KOPT-K1 (cell line): ENCODE data around the gene HMX3.

Source experiments
- H3K27ac ChIP-seq: fragments of 200-600 bp; sonication (generic); 2 replicates; pipeline ENCODE4 v1.5.1; 2016; ENCODE audit warnings: antibody characterized with exemption, mild to moderate bottlenecking, low read depth, low read length; ENCODE audit not compliant: poor library complexity, severe bottlenecking
- H3K36me3 ChIP-seq: fragments of 200-600 bp; sonication (generic); 2 replicates; pipeline ENCODE4 v1.5.1; 2017; ENCODE audit warnings: antibody characterized with exemption, mild to moderate bottlenecking, low read length, moderate library complexity; ENCODE audit not compliant: insufficient read depth
- H3K9me3 ChIP-seq: fragments of 200-600 bp; sonication (generic); 2 replicates; pipeline ENCODE4 v1.5.1; 2017; ENCODE audit warnings: antibody characterized with exemption, low read length, mild to moderate bottlenecking; ENCODE audit not compliant: insufficient read depth, poor library complexity, severe bottlenecking

The HMX3 gene

DNA sequence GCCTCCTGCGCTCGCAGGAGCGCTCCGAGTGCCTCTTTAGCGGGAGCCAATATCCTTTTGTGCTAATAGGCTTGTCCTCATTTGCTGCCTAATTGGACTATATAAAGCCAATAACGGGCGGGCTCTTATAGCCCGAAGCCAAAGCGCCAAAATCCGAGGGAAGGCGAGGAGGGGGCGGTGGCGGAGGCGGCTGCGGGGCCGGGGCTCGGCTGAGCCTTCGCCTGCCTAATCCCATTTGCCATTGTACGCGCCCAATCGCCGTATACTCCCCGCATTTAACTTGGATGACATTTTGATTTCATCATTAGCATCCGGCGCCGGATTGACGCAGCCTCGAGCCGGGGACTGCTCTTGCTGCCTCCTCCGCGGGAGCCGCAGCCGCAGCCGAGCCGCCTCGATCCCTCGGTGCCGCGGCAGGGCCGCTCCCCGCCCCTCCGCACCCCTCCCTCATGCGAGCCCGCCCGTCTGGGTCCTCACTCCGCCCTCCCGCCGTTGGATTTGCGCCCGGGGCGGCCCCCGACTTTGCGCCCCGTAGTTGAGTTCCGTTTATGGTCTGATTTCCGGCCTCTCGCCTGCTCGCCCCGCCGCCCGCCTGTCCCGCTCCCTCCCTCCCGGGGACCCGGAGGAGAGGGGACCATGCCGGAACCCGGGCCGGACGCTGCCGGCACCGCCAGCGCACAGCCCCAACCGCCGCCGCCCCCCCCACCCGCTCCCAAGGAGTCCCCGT lies at the start of gene HMX3:
TSS of gene HMX3 (plus strand) at position 556 of the 727 bp plus-strand sequence. CDS start at position 637, 81 bp downstream.
- H3K36me3 ChIP-seq: no peaks in the 10 kb centered on the region
- H3K27ac ChIP-seq: peak within 1 kb of the TSS; percentile 44
- peaks cover 3% of the 10 kb centered on the region for H3K9me3 ChIP-seq

DNA sequence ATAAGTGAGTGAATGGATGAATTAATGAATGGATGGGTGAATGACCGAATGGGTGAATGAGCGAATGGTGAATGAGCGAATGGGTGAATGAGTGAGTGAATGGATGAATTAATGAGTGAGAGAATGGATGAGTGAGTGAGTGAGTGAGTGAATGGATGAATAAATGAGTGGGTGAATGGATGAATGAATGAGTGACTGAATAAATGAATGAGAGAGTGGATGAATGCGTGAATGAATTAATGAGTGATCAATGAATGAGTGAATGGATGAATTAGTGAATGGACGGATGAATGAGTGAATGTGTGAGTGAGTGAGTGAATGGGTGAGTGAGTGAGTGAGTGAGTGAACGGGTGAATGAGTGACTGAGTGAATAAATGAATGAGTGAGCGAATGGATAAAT lies 49.5 kb upstream of the HMX3 start:
- Histone ChIP-seq H3K9me3 (no peaks in the 10 kb centered on the region), H3K27ac (no peak overlapping the region), H3K36me3 (no peaks in the 10 kb centered on the region)

DNA sequence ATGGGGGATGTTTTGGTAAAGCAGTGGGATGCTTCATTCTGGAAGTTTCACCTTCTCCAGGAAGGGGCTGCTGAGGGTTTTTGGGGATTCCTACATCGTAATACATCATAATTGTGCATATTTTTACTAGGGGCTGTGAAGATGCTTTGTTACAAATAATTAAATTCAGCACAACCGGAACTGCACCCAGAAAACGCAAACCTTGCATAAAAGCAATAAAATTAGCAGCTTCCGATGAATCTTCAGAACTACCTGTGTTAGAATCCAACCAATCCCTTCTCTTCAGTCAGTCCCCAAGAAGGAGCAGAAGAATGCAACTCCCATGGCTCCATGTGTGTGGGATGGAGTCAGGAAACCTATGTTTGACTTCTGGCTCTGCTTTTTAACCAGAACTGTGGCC lies 48.4 kb upstream of the HMX3 start:
- H3K9me3 ChIP-seq: no peaks in the 10 kb centered on the region
- no peaks in the 10 kb centered on the region for H3K36me3 ChIP-seq
- H3K27ac ChIP-seq: no peak overlapping the region

DNA sequence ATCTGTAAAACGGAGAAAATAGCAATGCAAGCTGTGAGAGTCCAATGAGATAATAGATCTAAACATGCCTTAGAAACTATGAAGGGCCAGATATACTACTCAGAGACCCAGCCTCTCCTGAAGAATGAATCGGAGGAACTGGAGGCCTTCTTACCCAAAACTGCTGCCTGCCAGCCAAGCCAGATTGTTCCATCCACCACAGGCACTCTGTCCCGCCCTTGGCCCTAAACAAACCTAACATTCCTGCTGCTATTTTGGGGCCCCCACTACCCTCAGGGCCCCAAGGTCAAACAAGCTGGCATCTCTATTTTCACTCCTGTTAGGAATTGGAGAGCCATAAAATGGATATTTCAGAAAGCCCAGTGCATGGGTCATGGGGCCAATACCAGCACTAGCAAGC lies 48.0 kb upstream of the HMX3 start:
- no peak overlapping the region for H3K27ac ChIP-seq
- H3K36me3 ChIP-seq: no peaks in the 10 kb centered on the region
- H3K9me3 ChIP-seq: no peaks in the 10 kb centered on the region

DNA sequence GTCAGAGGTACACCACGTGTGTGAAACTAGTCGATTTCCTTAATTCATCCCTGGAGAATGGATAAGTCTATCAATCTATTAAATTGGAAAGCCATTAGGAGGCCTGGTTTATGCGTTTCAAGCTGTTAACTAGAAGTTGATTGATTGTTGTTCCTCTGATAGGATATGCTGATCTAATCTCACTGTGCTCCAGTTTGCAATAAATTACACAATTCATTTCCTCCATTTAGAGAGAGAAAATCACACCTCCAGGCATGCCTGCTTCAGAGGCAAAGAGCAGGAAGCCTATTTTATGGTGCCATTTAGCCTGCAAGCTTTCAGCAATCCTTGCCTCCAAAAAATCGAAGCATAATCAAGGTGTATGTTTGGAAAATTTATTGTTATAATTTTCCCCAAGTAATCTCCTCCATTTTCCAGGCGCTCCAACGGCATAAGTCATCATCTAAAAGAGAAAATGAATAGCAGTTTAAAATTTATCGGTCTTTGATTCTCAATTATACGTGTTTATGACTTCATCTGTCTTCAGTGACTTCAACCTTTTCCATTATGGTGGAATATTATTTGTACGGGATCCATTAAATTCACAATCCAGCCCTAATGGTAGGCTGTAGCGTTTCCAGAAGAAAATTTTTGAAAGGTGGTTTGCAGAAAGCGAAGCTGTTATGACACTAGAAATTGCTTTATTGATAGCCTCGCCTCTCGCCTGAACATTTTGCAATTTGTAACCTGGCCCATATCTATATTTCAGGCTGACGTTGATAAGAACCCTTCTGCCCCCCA lies 42.9 kb upstream of the HMX3 start:
- Histone ChIP-seq H3K36me3 (no peaks in the 10 kb centered on the region), H3K27ac (no peak overlapping the region), H3K9me3 (no peaks in the 10 kb centered on the region)

DNA sequence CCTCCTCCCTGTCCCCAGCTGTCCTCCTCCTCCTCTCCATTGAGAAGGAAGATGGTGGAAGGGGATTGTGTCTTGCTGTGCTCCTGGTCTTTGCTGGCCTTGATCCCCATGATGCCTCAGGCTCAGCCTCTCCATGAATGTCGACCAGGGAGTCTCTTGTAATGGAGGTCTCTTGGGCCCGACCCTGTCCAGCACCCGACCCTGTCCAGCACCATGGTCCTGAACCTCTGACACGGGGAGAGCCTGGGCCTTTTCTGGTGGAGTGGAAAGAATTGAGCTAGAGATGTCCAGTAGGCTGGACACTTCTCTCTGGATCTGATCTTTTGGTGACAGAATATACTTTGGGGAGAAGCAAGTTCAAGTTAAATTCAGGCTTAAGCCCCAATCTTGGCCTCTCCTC lies 42.3 kb upstream of the HMX3 start:
- no peak overlapping the region for H3K27ac ChIP-seq
- no peaks in the 10 kb centered on the region for H3K36me3 ChIP-seq
- H3K9me3 ChIP-seq: no peaks in the 10 kb centered on the region

DNA sequence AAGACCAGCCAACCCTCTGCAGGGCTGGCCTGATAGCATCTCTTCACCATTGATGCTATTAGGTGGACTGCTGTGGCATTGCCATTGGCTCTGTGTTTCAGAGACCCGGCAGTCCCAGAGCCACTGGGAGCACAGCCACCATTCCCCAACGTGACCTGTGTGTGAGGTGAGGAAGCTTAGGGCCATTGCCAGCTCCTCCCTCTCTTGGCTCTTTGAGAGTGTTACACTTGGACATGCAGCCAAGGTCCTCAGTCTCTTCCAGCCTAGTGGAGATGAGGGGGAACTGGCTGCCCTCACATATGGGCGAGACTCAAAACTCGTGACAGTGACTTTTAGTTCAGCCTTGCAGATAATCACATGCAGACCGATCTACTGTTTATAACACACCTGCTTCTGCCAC lies 39.3 kb upstream of the HMX3 start:
- Histone ChIP-seq H3K9me3 (no peaks in the 10 kb centered on the region), H3K27ac (no peak overlapping the region), H3K36me3 (no peaks in the 10 kb centered on the region)

DNA sequence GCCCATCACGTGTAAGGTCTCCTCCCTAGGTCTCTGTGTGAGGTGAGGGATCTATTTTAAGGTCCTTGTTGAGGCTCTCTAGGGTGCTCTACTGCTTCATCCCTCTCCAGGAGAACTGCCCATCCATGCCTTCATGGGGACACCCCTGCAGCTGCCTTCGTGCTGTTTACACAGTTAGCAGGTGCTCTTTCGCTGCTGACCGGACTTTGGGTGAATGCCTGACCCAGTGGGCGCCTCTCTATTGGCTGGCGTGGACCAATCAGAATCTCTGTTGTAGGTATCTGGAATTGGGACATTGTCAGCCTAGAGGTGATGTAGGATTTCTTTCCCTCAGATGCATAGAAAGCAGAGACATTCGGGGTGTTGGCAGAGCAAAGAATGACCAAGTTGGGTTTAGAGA lies 38.7 kb upstream of the HMX3 start:
- H3K9me3 ChIP-seq: no peaks in the 10 kb centered on the region
- no peak overlapping the region for H3K27ac ChIP-seq
- H3K36me3 ChIP-seq: no peaks in the 10 kb centered on the region

DNA sequence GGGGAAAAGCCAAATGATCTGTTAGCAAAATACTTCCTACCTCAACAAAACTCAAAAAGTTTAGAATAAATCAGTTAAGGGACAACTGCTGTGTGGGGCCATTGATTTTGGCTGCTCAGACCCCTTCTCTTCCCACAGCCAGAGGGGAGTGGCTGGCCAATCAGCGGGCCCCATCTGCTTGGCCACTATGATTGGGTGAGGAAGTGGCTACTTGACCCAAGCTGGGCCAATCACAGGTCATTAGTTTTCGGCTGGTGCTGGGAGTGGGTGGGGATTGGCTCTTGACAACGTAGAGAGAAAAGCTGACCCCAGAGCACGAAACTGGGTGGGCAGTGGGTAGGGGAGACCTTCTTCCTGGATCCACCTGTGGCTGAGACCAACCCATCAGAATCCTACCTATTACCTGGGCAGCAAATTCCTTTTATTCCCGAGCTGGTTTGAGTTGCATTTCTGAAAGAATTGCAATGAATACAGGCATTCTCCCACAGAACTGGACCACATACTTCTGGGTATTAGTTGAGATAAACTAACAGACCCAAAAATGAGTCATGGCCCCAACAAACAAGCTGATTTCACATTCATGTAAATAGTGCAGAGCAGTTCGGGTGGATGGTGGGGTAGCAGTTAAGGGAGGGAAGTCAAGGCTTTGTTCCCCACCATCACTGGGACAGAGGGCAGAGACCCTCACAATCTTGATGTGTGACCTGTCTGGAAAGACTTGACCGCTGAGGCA lies 35.6 kb upstream of the HMX3 start:
- H3K9me3 ChIP-seq: no peaks in the 10 kb centered on the region
- H3K36me3 ChIP-seq: no peaks in the 10 kb centered on the region
- no peak overlapping the region for H3K27ac ChIP-seq

DNA sequence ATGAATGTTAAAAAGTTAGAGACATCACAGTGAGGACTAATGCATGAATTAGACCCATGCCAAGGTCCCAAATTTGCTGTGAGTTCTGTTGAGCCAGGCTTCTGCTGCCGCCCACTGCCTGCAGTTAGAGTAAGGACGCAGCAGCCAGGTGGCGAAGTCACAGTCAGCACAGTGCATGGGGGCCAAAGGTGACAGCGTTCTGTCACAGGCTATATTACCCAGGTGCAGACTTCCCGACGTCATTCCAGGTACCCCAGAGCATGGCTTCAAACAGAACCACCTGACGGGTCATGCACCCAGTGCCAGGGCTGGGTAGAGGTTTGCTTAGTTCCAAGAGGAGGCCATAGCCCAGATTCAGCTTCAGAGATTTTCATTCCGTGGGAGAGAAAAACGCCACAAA lies 33.9 kb upstream of the HMX3 start:
- H3K9me3 ChIP-seq: no peaks in the 10 kb centered on the region
- no peaks in the 10 kb centered on the region for H3K36me3 ChIP-seq
- H3K27ac ChIP-seq: no peak overlapping the region

DNA sequence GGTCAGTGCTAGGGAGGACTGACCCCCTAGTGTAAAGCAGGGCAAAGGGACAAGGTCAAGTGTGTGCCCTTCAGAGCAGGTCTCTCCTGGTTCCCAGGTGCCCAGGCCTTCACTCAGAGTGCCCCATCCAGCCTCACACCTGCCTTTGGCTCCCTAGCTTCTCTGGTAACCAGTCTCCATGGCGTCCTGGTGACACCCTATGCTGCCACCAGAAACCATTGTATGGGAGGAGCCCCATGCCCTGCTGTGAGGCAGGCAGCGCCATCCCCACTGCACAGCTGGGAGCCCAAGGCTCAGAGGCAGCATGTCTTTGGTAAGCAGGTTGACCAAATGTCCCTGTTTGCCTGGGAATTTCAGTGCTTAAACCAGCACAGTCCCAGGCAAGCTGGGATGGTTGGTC lies 33.1 kb upstream of the HMX3 start:
- H3K9me3 ChIP-seq: no peaks in the 10 kb centered on the region
- no peaks in the 10 kb centered on the region for H3K36me3 ChIP-seq
- no peak overlapping the region for H3K27ac ChIP-seq

DNA sequence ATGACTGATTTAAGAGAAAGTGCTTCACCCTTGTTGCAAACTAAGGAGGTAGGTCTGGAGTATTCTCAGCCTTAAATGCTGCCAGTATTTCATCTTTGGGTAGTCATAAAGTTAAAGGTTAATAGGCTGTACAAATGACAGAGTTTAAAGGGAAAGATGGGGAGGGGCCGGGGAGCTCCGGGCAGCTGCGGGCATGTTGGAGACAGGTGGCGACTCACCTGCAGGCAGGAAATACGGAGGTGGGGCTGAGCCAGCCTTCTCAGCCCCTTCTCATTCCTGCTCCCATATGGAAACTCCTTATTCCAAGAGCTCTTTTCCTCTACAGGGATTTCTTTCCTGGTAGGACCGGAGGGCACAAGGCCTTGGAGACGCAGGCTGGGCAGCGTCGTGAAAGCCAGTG lies 31.8 kb upstream of the HMX3 start:
- H3K27ac ChIP-seq: no peak overlapping the region
- no peaks in the 10 kb centered on the region for H3K9me3 ChIP-seq
- H3K36me3 ChIP-seq: no peaks in the 10 kb centered on the region

DNA sequence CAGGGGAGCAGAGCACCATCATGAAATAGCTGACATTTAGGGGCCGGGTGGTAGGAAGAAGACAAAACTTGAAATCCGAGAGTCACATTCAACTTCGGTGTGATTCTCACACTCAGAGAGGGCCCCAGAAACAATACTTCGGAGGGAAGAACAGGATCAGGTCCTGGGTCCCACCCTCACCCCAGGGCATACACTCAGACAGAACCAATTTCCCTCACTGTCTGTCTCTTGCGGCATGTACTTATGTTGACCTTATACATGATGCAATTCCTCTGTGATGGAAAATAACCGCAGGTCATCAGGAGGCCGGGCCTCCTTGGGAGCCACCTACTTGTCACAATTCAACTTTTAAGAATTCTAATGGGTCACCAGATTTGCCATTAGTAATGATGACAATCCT lies 26.3 kb upstream of the HMX3 start:
- Histone ChIP-seq H3K27ac (no peak overlapping the region), H3K9me3 (no peaks in the 10 kb centered on the region), H3K36me3 (no peaks in the 10 kb centered on the region)

DNA sequence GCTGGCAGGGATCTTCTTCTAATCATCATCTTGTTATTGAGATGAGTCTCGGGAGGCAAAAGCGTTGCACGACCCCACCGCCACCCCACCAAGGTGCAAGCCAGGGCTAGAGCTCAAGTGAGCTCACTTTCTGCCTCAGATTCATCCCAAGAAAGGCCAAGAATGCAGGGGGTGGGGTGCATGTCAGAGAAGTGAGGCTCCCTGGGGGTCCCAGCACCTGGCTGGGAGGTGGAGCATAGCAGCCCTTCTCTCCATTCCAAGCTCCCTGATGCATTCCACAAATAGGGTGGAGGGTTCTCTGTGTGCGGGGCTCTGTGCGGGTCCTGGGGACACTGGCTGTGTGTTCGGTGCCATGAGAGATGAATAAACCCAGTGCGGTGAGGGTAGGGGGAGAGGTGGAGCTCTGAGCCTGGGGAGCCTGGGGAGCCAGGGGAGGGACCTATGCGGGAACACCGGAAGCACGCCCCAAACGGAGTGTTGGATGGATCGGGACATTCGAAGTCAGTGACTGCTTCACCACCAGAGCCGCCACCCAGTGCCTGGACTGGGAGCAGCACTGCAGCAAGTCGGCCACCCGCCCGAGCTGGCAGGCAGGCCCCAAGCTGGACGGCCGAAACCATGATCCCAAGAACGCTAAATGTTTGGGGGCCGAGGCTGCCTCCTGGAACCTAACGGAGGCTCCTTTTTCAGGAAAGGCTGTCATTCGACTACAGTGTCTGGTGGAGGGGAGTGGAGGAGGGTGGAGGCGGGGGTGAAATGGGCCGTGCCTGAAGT lies 17.9 kb upstream of the HMX3 start:
- Histone ChIP-seq H3K36me3 (no peaks in the 10 kb centered on the region), H3K9me3 (no peaks in the 10 kb centered on the region), H3K27ac (no peak overlapping the region)

DNA sequence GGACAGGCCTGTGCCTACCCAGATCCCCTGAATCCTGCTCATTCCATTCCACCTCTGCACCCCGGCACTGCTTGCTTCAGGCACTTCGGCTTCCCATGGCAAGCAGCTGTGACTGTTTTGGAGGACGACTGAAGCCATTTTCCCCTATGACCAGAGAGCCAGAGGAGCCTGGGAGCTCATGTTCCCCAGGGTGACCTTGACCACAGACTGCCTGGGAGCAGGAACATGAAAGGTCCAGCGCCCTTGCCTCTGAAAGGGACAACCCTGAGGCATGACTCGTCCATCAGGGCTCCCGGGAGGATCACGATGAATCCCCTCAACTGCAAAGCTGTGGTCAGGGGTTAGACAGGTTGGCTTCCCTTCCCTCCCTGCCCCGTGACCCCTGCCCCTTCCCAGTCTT lies 16.7 kb upstream of the HMX3 start:
- no peaks in the 10 kb centered on the region for H3K9me3 ChIP-seq
- no peaks in the 10 kb centered on the region for H3K36me3 ChIP-seq
- no peak overlapping the region for H3K27ac ChIP-seq
